Heart left ventricle (tissue), 16 donors: ENCODE measurements around the gene CTSE. TPM values are rescaled to one million over a fixed set of nuclear protein-coding genes. Genes with fewer than 3 reads are reported as not detected.

ENCODE experiments used
- ATAC-seq, 4 donors: fragments of 200-7000 bp; cut with Tn5 transposase; one replicate each; pipeline ENCODE4 v1.9.1; 2020 to 2022; ENCODE audit warnings: moderate library complexity in 4 of 4, mild to moderate bottlenecking in 3 of 4, moderate number of reproducible peaks in 1 of 4
- DNase-seq, 5 donors: peaks; one replicate each; pipeline ENCODE4 v3.0.0-alpha.2; 2020
- H3K27ac ChIP-seq, 12 donors: fragments of 200-600 bp; sonication (generic) in 4 of 12; one replicate each; pipeline versions ENCODE4 v1.5.0 to v1.8.0; 2016 to 2022; ENCODE audit warnings: mild to moderate bottlenecking in 2 of 12
- H3K27me3 ChIP-seq, 9 donors: fragments of 200-600 bp; sonication (generic) in 2 of 9; one replicate each; pipeline versions ENCODE4 v1.5.1 to v1.8.0; 2016 to 2022; ENCODE audit warnings: mild to moderate bottlenecking in 3 of 9
- H3K36me3 ChIP-seq, 9 donors: fragments of 200-600 bp; sonication (generic) in 2 of 9; one replicate each; pipeline versions ENCODE4 v1.5.0 to v1.8.0; 2018 to 2022; ENCODE audit warnings: mild to moderate bottlenecking in 2 of 9
- H3K4me1 ChIP-seq, 12 donors: fragments of 200-600 bp; sonication (generic) in 4 of 12; one replicate each; pipeline versions ENCODE4 v1.5.0 to v1.8.0; 2016 to 2022; ENCODE audit warnings: mild to moderate bottlenecking in 3 of 12
- H3K4me3 ChIP-seq, 12 donors: fragments of 200-600 bp; sonication (generic) in 4 of 12; one replicate each; pipeline versions ENCODE4 v1.5.0 to v1.8.0; 2017 to 2022; ENCODE audit warnings: mild to moderate bottlenecking in 9 of 12, moderate library complexity in 4 of 12
- H3K9me3 ChIP-seq, 12 donors: fragments of 200-600 bp; sonication (generic) in 4 of 12; one replicate each; pipeline versions ENCODE4 v1.5.0 to v1.8.0; 2016 to 2022; ENCODE audit warnings: mild to moderate bottlenecking in 1 of 12
- POLR2A ChIP-seq, 2 donors: fragments of 450-650 bp; IDR thresholded peaks; one replicate each; pipeline ENCODE4 v1.6.1; 2017; ENCODE audit warnings: antibody characterized with exemption in 2 of 2, mild to moderate bottlenecking in 2 of 2, moderate library complexity in 2 of 2
- WGBS, 4 donors: extraction: QIAGEN DNeasy Blood & Tissue Kit in 2 of 4; methylation state at CpG; one replicate each; pipeline versions ENCODE4 v1.1.5 to v1.1.7; 2013 to 2018; 5-methylcytosine and 5-hydroxymethylcytosine counted together
- intact Hi-C, 10 donors: fragments of 100-400 bp; cut with DNase I; formaldehyde crosslinking; loops; one replicate each; pipeline versions ENCODE4 v1.11.1 to v1.14.2; 2022
- polyA plus RNA-seq, 2 donors: library from polyadenylated mRNA; stranded (reverse); fragments of 200-250 nt; gene quantifications; one replicate each; pipeline ENCODE4 v1.2.3, GENCODE V29; 2013
- total RNA-seq, 9 donors: library from RNA; depleted of rRNA in 2 of 9; stranded (reverse); fragments of >200 nt in 2 of 9; fragmentation: NEBNext Ultra II Directional in 3 of 9; extraction: Animal tissue kit (Norgen Biotek cat#: 25700) in 3 of 9; gene quantifications; one replicate each; pipeline versions ENCODE4 v1.1.0 to v1.2.4, GENCODE V29; 2016 to 2023
- TF ChIP-seq, protein P1 (sequence below), 12 donors: fragments of 200-600 bp; sonication (generic) in 4 of 12; IDR thresholded peaks; one replicate each; pipeline versions ENCODE4 v1.5.0 to v1.8.0; 2018 to 2022; ENCODE audit warnings: antibody characterized with exemption in 12 of 12, mild to moderate bottlenecking in 5 of 12
- donor health status: ischemic (EF 13 %, LVEDD 7.1; RV severe dilation, severe dysfunction).
- donor health status: healthy with polysubstance abuse.
- donor health status: DM: no; HTN: yes; CAD: no.
- donor health status: DM: no; HTN: no; CAD: no.
- donor health status: ischemic (EF 25% LVEDD 6.9; RV normal size, moderate dysfunction).
- donor health status: ischemic (EF 25% LVEDD 5.7; RV mildly dilated, moderate dysfunction).
- donor health status: healthy.
- donor health status: DM: yes; HTN: yes; CAD: no.
- donor health status: ischemic (EF 35%, LVEDD 5.7; RV mildly dilated, moderate dysfunction).
- donor health status: nonischemic (EF 11% LVEDD 7.7; RV severe dilation, severe dysfunction).
- donor health status: DM: yes; HTN: yes; CAD: no.
- donor health status: PGD.
- donor health status: ischemic (EF 29% LVEDD 5.4; RV normal size, mild dysfunction).
- donor health status: nonischemic (EF 23%, LVEDD 6.1; RV moderate dilation, normal function).

Gene CTSE
- total and polyA plus RNA-seq, 11 donors = 2.2 TPM; not detected in 10

GRCh38 chr1:205974712-205975111 is 49.0 kb downstream of the CTSE start:
- Histone ChIP-seq H3K27ac (no peak overlapping the region), H3K9me3 (no peaks in the 10 kb centered on the region), H3K4me1 (peaks cover 0 to 43% (median 17%) of the 10 kb centered on the region in 12 donors), H3K36me3 (no peaks in the 10 kb centered on the region), H3K27me3 (no peaks in the 10 kb centered on the region), H3K4me3 (no peak overlapping the region)
- 84 to 91% (median 88%) methylated on average over 3 of the region's 3 CpGs for WGBS, 4 donors
- no peak for DNase-seq
- TF ChIP-seq, protein P1, sequence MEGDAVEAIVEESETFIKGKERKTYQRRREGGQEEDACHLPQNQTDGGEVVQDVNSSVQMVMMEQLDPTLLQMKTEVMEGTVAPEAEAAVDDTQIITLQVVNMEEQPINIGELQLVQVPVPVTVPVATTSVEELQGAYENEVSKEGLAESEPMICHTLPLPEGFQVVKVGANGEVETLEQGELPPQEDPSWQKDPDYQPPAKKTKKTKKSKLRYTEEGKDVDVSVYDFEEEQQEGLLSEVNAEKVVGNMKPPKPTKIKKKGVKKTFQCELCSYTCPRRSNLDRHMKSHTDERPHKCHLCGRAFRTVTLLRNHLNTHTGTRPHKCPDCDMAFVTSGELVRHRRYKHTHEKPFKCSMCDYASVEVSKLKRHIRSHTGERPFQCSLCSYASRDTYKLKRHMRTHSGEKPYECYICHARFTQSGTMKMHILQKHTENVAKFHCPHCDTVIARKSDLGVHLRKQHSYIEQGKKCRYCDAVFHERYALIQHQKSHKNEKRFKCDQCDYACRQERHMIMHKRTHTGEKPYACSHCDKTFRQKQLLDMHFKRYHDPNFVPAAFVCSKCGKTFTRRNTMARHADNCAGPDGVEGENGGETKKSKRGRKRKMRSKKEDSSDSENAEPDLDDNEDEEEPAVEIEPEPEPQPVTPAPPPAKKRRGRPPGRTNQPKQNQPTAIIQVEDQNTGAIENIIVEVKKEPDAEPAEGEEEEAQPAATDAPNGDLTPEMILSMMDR (IDR thresholded peaks at IDR 0.05) = no peak
- no peak for TF ChIP-seq POLR2A (IDR thresholded peaks at IDR 0.05)
- ATAC-seq = no peak
- intact Hi-C loops = loop anchor here (5.0 to 10.0 kb wide), 8 partner anchors 162 to 382 kb away; partner anchors contain the start of gene SLC41A1 (in 1 of the 10)

DNA sequence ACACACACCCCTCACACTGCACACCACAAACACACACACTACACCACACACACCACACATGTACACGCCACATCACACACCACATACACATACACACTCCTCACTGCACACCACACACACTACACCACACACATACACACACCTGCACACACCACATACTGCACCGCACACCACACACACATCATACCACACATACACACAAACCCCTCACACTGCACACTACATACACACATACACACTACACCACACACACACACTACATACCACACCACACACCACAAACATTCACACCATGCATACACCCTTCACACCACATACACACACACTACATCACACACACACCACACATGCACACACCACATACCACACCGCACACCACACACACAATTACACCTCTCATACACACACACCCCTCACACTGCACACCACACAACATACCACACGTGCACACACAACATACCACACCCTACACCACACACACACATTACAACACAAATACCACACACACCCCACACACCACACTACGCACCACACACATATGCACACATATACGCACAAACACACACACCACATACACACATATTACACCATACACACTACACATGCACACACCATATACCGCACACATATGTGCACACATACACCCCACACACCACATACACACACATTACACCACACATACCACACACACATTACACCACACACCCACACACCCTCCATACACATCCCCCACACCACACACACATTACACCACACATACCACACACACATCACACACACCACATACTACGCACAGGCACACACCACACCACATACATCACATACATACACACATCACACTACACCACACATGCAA is 50.1 kb downstream of the CTSE start:
- Histone ChIP-seq H3K27me3 (no peaks in the 10 kb centered on the region), H3K4me1 (peaks cover 0 to 43% (median 17%) of the 10 kb centered on the region in 12 donors), H3K36me3 (no peaks in the 10 kb centered on the region), H3K9me3 (no peaks in the 10 kb centered on the region), H3K4me3 (no peak overlapping the region), H3K27ac (no peak overlapping the region)
- DNase-seq (no peak), ATAC-seq (no peak)
- TF ChIP-seq, protein P1 (IDR thresholded peaks at IDR 0.05) = no peak
- TF ChIP-seq POLR2A (IDR thresholded peaks at IDR 0.05) = no peak
- intact Hi-C loops = loop anchor here in 3 of 10 donors (2.0 to 10.0 kb wide), 2 partner anchors 29 to 299 kb away; no protein-coding TSS in a partner anchor
- WGBS, 4 donors = 95 to 98% (median 97%) methylated on average over 8 of the region's 8 CpGs

DNA sequence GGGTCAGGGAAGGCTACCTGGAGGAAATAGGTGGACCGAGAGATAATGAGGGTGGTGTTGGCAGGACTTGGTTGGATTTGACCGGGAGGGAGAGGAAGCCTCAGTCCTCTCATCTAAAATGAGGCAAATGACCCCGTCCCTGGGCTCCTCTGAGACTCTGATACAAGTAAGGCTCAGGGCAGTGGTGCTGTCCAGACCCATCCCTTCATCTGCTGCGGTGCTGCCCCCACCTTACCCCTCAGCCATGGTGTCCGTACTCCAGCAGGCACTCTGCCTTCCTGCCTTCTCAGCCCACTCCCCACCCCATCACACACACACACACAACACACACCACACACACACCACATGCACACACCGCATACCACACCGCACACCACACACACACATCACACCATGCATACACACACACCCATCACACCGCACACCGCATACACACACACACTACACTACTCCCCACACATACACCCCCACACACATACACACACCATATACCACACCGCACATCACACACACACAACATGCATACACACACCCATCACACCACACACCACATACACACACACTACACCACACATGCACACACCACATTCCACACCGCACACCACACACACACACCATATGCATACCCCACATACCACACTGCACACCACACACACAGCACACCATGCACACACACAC is 51.1 kb downstream of the CTSE start:
- ATAC-seq = peak in 1 of 4 donors; percentile 12
- no peak for DNase-seq
- Histone ChIP-seq H3K4me1 (peaks cover 0 to 43% (median 17%) of the 10 kb centered on the region in 12 donors), H3K9me3 (no peaks in the 10 kb centered on the region), H3K27me3 (no peaks in the 10 kb centered on the region), H3K4me3 (no peak overlapping the region), H3K27ac (peak overlapping the region in 1 of 12 donors; percentile 57), H3K36me3 (no peaks in the 10 kb centered on the region)
- TF ChIP-seq, protein P1 (IDR thresholded peaks at IDR 0.05) = no peak
- TF ChIP-seq POLR2A (IDR thresholded peaks at IDR 0.05) = no peak
- WGBS, 4 donors = 68 to 74% (median 71%) methylated on average over 11 of the region's 11 CpGs
- intact Hi-C loops = loop anchor here in 3 of 10 donors (2.0 to 10.0 kb wide), 2 partner anchors 28 to 298 kb away; no protein-coding TSS in a partner anchor

- DNase-seq = no peak
- no peak overlapping the region for H3K4me3 ChIP-seq
- H3K36me3 ChIP-seq = no peaks in the 10 kb centered on the region
- H3K4me1 ChIP-seq = peaks cover 0 to 39% (median 16%) of the 10 kb centered on the region in 12 donors
- H3K27ac ChIP-seq = peak overlapping the region in 2 of 12 donors; percentile 20 to 57
- ATAC-seq = no peak
- no peaks in the 10 kb centered on the region for H3K27me3 ChIP-seq
- no peak for TF ChIP-seq POLR2A (IDR thresholded peaks at IDR 0.05)
- TF ChIP-seq, protein P1 (IDR thresholded peaks at IDR 0.05) = no peak
- WGBS, 4 donors = 55 to 66% (median 58%) methylated on average over 4 of the region's 4 CpGs
- no peaks in the 10 kb centered on the region for H3K9me3 ChIP-seq
- intact Hi-C loops = loop anchor here in 3 of 10 donors (2.0 to 10.0 kb wide), 2 partner anchors 27 to 297 kb away; no protein-coding TSS in a partner anchor
Observed at GRCh38 chr1:205972081-205972480, 51.6 kb downstream of the CTSE start.
